HG02852 (cell line): ENCODE data around the gene RNF38.
"Not testable (repeated sequence)": the region's sequence is repeated elsewhere in the genome, so short reads cannot be mapped to it uniquely, and the experiment has no call there.

Experiments
- ATAC-seq: cut with Tn5 transposase; IDR thresholded peaks from one replicate; pipeline ENCODE4 v1.9.1; 2021; ENCODE audit warnings: mild to moderate bottlenecking, moderate library complexity; ENCODE audit not compliant: unreplicated experiment

The RNF38 gene

GRCh38 chr9:36336131-36336907, 63.8 kb downstream of the RNF38 start:
- ATAC-seq, result no peak

- no peak for ATAC-seq
These were observed 68.1 kb downstream of the RNF38 start for GRCh38 chr9:36332006-36332405.

DNA sequence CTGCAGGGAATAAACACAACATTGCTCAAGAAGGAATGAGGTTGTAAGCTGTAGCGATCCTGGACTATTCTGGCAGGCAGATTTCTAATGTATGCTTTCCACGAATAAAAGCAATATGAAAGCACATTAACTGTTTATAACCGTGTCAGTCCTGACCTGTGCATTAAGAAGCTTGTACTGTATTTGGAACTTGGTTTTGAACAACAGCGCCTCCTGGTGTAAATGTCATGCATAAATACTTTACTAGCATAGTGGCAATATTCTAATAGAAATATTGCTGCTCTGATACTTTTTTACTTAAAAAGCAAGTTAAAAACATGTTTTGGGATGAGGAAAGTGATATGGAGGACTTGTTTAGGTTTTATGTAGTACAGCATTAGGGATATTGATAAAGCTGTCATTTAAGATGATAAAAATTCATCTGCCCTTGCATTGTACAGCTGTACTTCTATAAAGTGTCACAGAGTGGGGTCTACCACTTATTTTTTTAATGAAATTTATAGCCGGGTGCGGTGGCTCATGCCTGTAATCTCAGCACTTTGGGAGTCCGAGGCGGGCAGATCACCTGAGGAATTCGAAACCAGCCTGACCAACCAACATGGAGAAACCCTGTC, 71.2 kb downstream of the RNF38 start:
- ATAC-seq, result no peak

GRCh38 chr9:36325081-36325828, 74.8 kb downstream of the RNF38 start:
- no peak for ATAC-seq

GRCh38 chr9:36323926-36324325, 76.1 kb downstream of the RNF38 start:
- ATAC-seq, result no peak

GRCh38 chr9:36322462-36322861, 77.6 kb downstream of the RNF38 start:
- no peak for ATAC-seq

DNA sequence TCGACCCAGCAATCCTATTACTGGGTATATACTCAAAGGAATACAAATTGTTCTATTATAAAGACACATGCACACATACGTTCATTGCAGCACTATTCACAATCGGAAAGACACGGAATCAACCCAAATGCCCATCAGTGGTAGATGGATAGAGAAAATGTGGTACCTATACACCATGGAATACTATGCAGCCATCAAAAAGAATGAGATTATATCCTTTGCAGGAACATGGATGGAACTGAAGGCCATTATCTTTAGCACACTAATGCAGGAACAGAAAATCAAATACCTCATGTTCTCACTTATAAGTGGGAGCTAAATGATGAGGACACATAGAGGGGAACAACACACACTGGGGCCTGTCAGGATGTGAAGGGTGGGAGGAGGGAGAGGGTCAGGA, 78.2 kb downstream of the RNF38 start:
- not testable (repeated sequence) for ATAC-seq

DNA sequence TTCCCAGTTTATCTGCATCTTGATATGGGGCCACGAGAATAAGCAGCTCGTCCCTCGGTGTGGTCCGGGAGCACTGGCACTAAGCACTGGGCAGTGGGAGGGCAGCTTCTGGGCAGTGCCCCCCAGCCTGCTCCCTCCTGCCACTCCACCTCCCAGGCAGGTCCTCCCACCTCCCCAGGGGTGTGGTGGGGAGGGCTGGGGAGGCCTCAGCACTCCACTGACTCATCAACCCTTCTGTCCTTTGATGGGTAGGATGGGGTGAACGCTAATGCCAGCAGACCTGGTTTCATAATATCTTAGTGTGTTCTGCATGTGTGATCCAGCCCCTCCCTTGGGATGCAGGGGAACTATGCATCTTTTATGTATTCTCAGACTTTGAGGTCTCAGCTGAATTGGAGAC, 79.6 kb downstream of the RNF38 start:
- no peak for ATAC-seq

- ATAC-seq, result no peak
These were observed 80.3 kb downstream of the RNF38 start for GRCh38 chr9:36319806-36320205.

DNA sequence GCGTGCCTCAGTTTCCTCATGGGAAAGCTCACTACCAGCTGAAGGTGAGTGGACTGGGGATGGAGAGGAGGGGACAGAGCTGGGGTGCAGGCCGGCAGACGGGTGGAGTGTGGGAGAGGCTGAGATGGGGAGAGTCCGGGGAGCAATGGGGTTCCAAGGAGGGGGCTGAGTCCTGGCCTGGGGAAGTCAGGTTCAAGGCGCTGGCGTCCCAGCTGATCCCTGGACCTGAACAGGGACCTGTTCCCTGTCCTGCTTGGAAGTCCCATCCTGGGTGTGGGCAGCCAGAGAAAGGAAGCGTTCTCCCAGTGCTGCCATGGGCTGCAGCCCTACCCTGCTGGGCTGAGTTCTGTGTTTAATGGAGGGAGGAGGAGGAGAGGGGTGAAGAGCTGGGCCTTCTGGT, 80.9 kb downstream of the RNF38 start:
- ATAC-seq, result no peak

DNA sequence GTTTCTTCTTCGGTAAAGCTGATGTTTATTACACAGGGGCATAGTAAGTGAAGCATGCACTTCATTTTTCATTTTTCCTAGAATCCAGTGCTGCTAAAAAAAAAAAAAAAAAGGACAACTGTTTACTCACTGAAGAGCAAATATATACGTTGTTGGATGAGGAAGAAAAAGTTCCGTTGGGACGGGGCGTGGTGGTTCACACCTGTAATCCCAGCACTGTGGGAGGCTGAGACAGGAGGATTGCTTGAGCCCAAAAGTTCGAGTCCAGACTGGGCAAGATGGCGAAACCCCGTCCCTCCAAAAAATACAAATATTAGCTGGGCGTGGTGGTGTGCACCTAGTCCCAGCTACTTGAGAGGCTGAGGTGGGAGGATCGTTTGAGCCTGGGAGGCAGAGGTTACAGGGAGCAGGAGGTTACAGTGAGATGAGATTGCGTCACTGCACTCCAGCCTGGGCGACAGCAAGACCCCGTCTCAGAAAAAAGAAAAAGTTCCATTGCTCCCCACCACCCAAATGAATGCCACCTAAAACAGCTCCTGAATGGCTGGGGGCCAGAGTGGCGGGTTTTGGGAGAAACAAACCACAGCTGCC, 81.8 kb downstream of the RNF38 start:
- ATAC-seq, result no peak

DNA sequence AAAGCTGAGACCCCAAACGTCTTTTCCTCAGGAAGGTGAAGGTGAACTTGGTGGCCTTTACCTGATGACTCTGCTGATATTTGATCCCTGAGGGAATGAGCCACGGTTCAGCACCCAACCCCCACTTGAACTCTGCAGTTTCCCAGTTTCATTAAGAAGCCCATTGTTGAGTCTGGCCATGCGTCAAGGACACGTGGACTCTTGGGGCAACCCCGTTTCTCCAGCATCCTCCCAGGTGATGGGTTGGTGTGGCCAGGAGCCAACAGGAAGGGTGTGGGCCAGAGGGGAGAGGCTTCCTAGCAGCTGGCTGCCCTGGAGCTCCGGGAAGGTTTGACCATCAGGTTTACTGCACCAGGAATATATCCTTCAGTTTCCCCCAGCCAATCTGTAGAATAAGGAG, 82.3 kb downstream of the RNF38 start:
- ATAC-seq, result no peak

DNA sequence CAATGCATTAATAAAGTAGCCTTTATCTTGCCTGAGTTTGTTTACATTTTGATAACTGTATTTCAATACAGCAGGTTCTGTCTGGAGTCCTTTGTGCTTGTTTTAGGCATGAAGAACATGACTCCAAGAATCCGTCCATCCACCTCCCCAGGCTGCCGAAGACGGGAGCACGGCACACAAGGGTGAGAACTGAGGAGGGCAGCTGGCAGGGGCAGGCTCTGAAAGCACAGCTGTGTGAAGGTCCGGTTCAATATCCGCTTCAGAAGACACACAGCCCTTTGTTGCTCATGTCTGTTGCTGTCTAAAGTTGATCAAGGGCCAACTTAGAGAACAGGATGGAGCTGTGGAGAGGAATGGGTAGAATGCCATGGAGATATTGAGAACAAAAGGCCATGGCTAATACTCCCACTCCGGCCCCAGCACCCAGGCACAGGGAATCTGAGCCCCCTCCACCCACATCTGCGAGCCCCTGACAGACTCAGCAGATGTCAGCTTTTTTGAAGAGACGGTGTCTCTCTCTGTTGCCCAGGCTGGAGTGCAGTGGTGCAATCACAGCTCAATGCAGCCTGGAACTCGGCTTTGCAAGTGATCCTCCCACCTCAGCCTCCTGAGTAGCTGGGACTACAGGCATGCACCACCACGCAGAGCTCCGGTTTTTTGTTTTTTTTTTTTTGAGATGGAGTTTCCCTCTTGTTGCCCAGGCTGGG, 83.3 kb downstream of the RNF38 start:
- ATAC-seq, result no peak

- ATAC-seq, result no peak
These were observed 84.0 kb downstream of the RNF38 start for GRCh38 chr9:36316049-36316448.

DNA sequence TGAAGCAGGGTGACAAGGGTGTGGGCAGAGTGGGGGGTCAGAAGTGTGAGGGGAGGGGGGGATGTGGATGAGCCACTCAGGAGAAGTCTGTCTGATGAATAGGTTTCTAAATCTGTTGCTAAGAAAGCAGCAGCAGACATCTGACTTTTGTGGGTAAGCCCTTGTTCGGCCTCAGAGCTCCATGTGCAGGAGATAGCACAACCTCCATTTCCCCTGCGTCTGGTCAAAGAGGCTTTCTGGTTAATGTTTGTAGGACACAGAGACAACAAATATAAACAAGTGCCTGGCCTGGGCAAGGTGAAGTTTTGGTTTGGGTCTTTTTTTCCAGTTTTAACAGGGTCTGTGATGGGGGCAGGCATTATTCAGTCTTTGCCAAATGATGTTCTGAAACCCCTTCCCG, 84.8 kb downstream of the RNF38 start:
- ATAC-seq, result no peak

DNA sequence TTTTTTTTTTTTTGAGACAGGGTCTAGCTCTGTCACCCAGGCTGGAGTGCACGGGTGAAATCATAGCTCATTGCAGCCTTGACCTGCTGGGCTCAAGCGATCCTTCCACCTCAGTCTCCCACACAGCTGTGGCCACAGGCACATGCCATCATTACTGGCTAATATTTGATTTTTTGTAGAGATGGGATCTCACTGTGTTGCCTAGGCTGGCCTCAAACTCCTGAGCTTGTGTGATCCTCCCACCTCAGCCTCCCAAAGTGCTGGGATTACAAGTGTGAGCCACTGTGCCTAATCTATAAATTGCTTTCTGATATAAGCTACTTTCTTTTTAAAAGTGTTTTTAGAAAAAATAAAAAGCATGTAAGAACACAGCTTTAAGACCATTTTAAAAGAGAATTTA, 85.3 kb downstream of the RNF38 start:
- no peak for ATAC-seq

DNA sequence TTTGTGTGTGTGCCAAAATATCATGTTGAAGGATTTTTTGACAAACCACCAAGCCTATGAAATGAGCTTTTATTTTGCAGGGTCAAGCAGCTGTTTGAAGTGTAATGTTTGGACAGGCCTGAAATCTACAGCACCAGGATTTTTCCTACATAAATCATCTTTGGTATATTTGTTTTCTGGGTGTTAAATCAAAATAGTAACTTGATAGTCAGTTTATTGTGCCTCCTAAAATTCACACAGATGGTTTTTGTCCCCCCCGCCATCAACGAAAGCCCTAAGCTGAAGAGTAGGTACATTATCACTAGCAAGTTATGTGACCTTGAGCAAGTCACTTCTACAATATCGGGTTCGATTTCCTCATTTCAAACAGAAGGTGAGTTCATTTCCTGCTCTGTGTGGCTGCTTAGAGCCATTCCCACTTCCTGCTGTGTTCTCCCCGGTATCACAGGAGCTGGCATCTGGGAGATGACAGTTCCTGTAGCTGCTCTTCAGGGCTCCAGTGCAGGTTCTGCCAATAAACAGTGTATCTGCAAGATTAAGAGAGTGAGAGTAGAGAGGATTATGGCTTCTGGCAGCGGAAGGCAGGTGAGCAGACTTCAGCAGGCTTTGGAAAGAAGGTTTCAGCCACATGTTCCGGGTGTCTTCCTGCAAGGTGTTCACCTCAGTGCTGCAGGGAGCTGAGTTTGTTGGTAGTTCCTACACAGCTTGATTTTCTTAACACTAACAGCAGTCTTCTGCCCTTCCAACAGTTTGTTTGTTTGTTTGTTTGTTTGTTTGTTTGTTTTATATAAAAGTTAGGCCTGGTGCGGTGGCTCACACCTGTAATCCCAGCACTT, 93.4 kb downstream of the RNF38 start:
- no peak for ATAC-seq

GRCh38 chr9:36304366-36304765, 95.7 kb downstream of the RNF38 start:
- not testable (repeated sequence) for ATAC-seq

- ATAC-seq, result no peak
These were observed 98.8 kb downstream of the RNF38 start for GRCh38 chr9:36301227-36301626.

DNA sequence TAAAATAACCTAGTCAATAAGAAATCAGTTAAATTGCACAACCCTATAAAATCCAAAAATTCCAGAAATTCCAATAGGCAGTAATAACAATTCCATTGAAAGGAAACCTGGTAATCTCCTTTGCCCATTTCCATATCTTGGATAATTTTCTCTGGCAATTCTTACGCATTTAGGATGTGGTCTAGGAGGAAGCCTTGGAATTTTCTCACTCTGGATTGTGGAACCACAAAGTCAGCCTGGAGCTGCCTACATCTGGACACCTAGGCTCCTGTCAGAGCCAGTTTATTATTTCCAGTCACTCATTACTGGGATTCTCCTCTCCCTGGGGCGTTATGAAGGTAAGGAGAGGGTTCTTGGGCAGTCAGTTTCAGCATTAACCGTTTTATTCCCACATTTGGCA, 101.5 kb downstream of the RNF38 start:
- no peak for ATAC-seq
